Measurements from ENCODE around the gene RRP1.
"Not testable (repeated sequence)": the region's sequence is repeated elsewhere in the genome, so short reads cannot be mapped to it uniquely, and the experiment has no call there.

Gene RRP1

GRCh38 chr21:43829575-43830119, 40.3 kb downstream of the RRP1 start:
- Mint-ChIP-seq H3K9me3 (peaks cover 0 to 2% of the 10 kb centered on the region in 2 donors), H3K4me3 (no peak overlapping the region), H3K27me3 (peaks cover 18 to 39% of the 10 kb centered on the region in 2 donors), H3K4me1 (peaks cover 2 to 4% of the 10 kb centered on the region in 2 donors), H3K36me3 (peaks cover 4 to 6% of the 10 kb centered on the region in 2 donors), H3K27ac (no peak overlapping the region)
- ATAC-seq (replicated peaks), result no peak
- DNase-seq, result no peak

GRCh38 chr21:43832158-43832550, 42.8 kb downstream of the RRP1 start:
- Mint-ChIP-seq H3K4me1 (peaks cover 6 to 9% of the 10 kb centered on the region in 2 donors), H3K36me3 (peaks cover 4 to 8% of the 10 kb centered on the region in 2 donors), H3K9me3 (peaks cover 0 to 2% of the 10 kb centered on the region in 2 donors), H3K27ac (no peak overlapping the region), H3K4me3 (no peak overlapping the region), H3K27me3 (peaks cover 29 to 56% of the 10 kb centered on the region in 2 donors)
- ATAC-seq (replicated peaks) (no peak), DNase-seq (no peak)

- Mint-ChIP-seq H3K4me1 (peaks cover 6 to 9% of the 10 kb centered on the region in 2 donors), H3K27me3 (peaks cover 32 to 61% of the 10 kb centered on the region in 2 donors), H3K4me3 (no peak overlapping the region), H3K36me3 (peaks cover 4 to 8% of the 10 kb centered on the region in 2 donors), H3K9me3 (peaks cover 0 to 2% of the 10 kb centered on the region in 2 donors), H3K27ac (no peak overlapping the region)
- no peak for DNase-seq
- no peak for ATAC-seq (replicated peaks)
These were observed 43.3 kb downstream of the RRP1 start for GRCh38 chr21:43832648-43833047.

GRCh38 chr21:43834146-43834905, 44.9 kb downstream of the RRP1 start:
- Mint-ChIP-seq H3K4me1 (peaks cover 9 to 10% of the 10 kb centered on the region in 2 donors), H3K27ac (no peak overlapping the region), H3K36me3 (peaks cover 4 to 8% of the 10 kb centered on the region in 2 donors), H3K9me3 (peaks cover 0 to 2% of the 10 kb centered on the region in 2 donors), H3K27me3 (peaks cover 32 to 63% of the 10 kb centered on the region in 2 donors), H3K4me3 (no peak overlapping the region)
- no peak for ATAC-seq (replicated peaks)
- no peak for DNase-seq

- Mint-ChIP-seq H3K9me3 (peaks cover 0 to 2% of the 10 kb centered on the region in 2 donors), H3K36me3 (peaks cover 4 to 8% of the 10 kb centered on the region in 2 donors), H3K27ac (no peak overlapping the region), H3K4me3 (no peak overlapping the region), H3K27me3 (peaks cover 32 to 63% of the 10 kb centered on the region in 2 donors), H3K4me1 (peaks cover 9 to 10% of the 10 kb centered on the region in 2 donors)
- no peak for ATAC-seq (replicated peaks)
- no peak for DNase-seq
These were observed 45.7 kb downstream of the RRP1 start for GRCh38 chr21:43835050-43835449.

GRCh38 chr21:43835861-43836260, 46.5 kb downstream of the RRP1 start:
- H3K4me3 Mint-ChIP-seq, result no peak overlapping the region
- peaks cover 0 to 2% of the 10 kb centered on the region in 2 donors for H3K9me3 Mint-ChIP-seq
- DNase-seq (no peak), ATAC-seq (replicated peaks) (no peak)
- H3K27ac Mint-ChIP-seq, result no peak overlapping the region
- peaks cover 32 to 60% of the 10 kb centered on the region in 2 donors for H3K27me3 Mint-ChIP-seq
- peaks cover 4 to 8% of the 10 kb centered on the region in 2 donors for H3K36me3 Mint-ChIP-seq
- H3K4me1 Mint-ChIP-seq, result peaks cover 9 to 10% of the 10 kb centered on the region in 2 donors

GRCh38 chr21:43836616-43837015, 47.2 kb downstream of the RRP1 start:
- ATAC-seq (replicated peaks), result no peak
- Mint-ChIP-seq H3K4me3 (no peak overlapping the region), H3K9me3 (peaks cover 0 to 2% of the 10 kb centered on the region in 2 donors), H3K4me1 (peaks cover 9 to 10% of the 10 kb centered on the region in 2 donors), H3K27me3 (peaks cover 32 to 59% of the 10 kb centered on the region in 2 donors), H3K36me3 (peaks cover 4 to 8% of the 10 kb centered on the region in 2 donors), H3K27ac (no peak overlapping the region)
- DNase-seq, result no peak

GRCh38 chr21:43840259-43840658, 50.9 kb downstream of the RRP1 start:
- no peak overlapping the region for H3K4me3 Mint-ChIP-seq
- H3K4me1 Mint-ChIP-seq, result peaks cover 9 to 10% of the 10 kb centered on the region in 2 donors

GRCh38 chr21:43842742-43843141, 53.4 kb downstream of the RRP1 start:
- peak overlapping the region; percentile 68 for H3K27ac Mint-ChIP-seq
- H3K36me3 Mint-ChIP-seq, result no peaks in the 10 kb centered on the region
- DNase-seq (no peak), ATAC-seq (replicated peaks) (peak; percentile 60 to 61)
- H3K9me3 Mint-ChIP-seq, result no peaks in the 10 kb centered on the region
- H3K4me3 Mint-ChIP-seq, result peak overlapping the region; percentile 68 to 69
- H3K4me1 Mint-ChIP-seq, result peaks cover 8 to 9% of the 10 kb centered on the region in 2 donors
- H3K27me3 Mint-ChIP-seq, result peaks cover 0 to 1% of the 10 kb centered on the region in 2 donors

More at GRCh38 chr21:43840259-43840658, 50.9 kb downstream of the RRP1 start:
- Mint-ChIP-seq H3K9me3 (no peaks in the 10 kb centered on the region), H3K27ac (no peak overlapping the region), H3K36me3 (no peaks in the 10 kb centered on the region), H3K27me3 (peaks cover 13 to 26% of the 10 kb centered on the region in 2 donors)
- no peak for DNase-seq
- ATAC-seq (replicated peaks), result no peak

GRCh38 chr21:43844906-43845305, 55.5 kb downstream of the RRP1 start:
- not testable (repeated sequence) for H3K4me3 Mint-ChIP-seq, H3K4me1 Mint-ChIP-seq

GRCh38 chr21:43845386-43845785, 56.0 kb downstream of the RRP1 start:
- Mint-ChIP-seq H3K27ac (no peak overlapping the region), H3K4me3 (no peak overlapping the region), H3K9me3 (peaks cover 1 to 4% of the 10 kb centered on the region in 2 donors), H3K4me1 (peaks cover 4 to 8% of the 10 kb centered on the region in 2 donors), H3K36me3 (peaks cover 0 to 5% of the 10 kb centered on the region in 2 donors), H3K27me3 (no peaks in the 10 kb centered on the region)
- ATAC-seq (replicated peaks) (no peak), DNase-seq (no peak)

More at GRCh38 chr21:43844906-43845305, 55.5 kb downstream of the RRP1 start:
- not testable (repeated sequence) for H3K27ac Mint-ChIP-seq; ATAC-seq (replicated peaks); DNase-seq; H3K9me3 Mint-ChIP-seq; H3K36me3 Mint-ChIP-seq; H3K27me3 Mint-ChIP-seq

- Mint-ChIP-seq H3K9me3 (peaks cover 9 to 13% of the 10 kb centered on the region in 2 donors), H3K27me3 (no peaks in the 10 kb centered on the region), H3K4me3 (no peak overlapping the region), H3K27ac (no peak overlapping the region), H3K4me1 (peaks cover 4 to 8% of the 10 kb centered on the region in 2 donors), H3K36me3 (peaks cover 4 to 14% of the 10 kb centered on the region in 2 donors)
- no peak for ATAC-seq (replicated peaks)
- DNase-seq, result no peak
These were observed 57.1 kb downstream of the RRP1 start for GRCh38 chr21:43846430-43846829.

GRCh38 chr21:43847301-43847700, 57.9 kb downstream of the RRP1 start:
- no peak for ATAC-seq (replicated peaks)
- Mint-ChIP-seq H3K27me3 (no peaks in the 10 kb centered on the region), H3K4me1 (peaks cover 4 to 6% of the 10 kb centered on the region in 2 donors), H3K36me3 (peaks cover 4 to 14% of the 10 kb centered on the region in 2 donors), H3K4me3 (no peak overlapping the region), H3K9me3 (peaks cover 9 to 13% of the 10 kb centered on the region in 2 donors), H3K27ac (no peak overlapping the region)
- DNase-seq, result no peak

GRCh38 chr21:43848771-43849170, 59.4 kb downstream of the RRP1 start:
- Mint-ChIP-seq H3K27ac (no peak overlapping the region), H3K4me3 (no peak overlapping the region), H3K36me3 (peaks cover 4 to 14% of the 10 kb centered on the region in 2 donors), H3K27me3 (peaks cover 0 to 4% of the 10 kb centered on the region in 2 donors), H3K4me1 (peaks cover 0 to 3% of the 10 kb centered on the region in 2 donors), H3K9me3 (peaks cover 9 to 13% of the 10 kb centered on the region in 2 donors)
- DNase-seq (no peak), ATAC-seq (replicated peaks) (no peak)

All from stimulated activated naive B cell treated with anti-CD40 and anti-IgM and Interleukin-4, amounts not matched to agents 10 μg/mL and 1 μg/mL and 100 μg/mL, for 72 hours (primary cell).